ENCODE results near the gene C1orf146. TPM values are rescaled to one million over a fixed set of nuclear protein-coding genes. Genes with fewer than 3 reads are reported as not detected.

Gene C1orf146
- total RNA-seq, 4 donors from 2014 or later, result not detected

- no peak for TF ChIP-seq CTCF (IDR thresholded peaks at IDR 0.05; ENCODE audit: low read depth)
Measured at GRCh38 chr1:92273039-92273438, 55.3 kb downstream of the C1orf146 start.

GRCh38 chr1:92274939-92275338, 57.2 kb downstream of the C1orf146 start:
- no peak for TF ChIP-seq CTCF (IDR thresholded peaks at IDR 0.05; ENCODE audit: low read depth)

GRCh38 chr1:92276082-92276481, 58.4 kb downstream of the C1orf146 start:
- no peak for TF ChIP-seq CTCF (IDR thresholded peaks at IDR 0.05; ENCODE audit: low read depth)

GRCh38 chr1:92277105-92277723, 59.5 kb downstream of the C1orf146 start:
- no peak for TF ChIP-seq CTCF (IDR thresholded peaks at IDR 0.05; ENCODE audit: low read depth)

- TF ChIP-seq CTCF (IDR thresholded peaks at IDR 0.05; ENCODE audit: low read depth), result no peak
Measured at GRCh38 chr1:92291372-92291999, 73.8 kb downstream of the C1orf146 start.

Other genes starting within 250 kb of the C1orf146 start
- gene EPHX4, start 187.9 kb upstream of the C1orf146 start, total RNA-seq, result under 1 TPM in 1 of 4 donors, not detected in 3; 0.34 TPM
- gene SETSIP, start 142.5 kb upstream of the C1orf146 start, total RNA-seq, result not detected
- gene BTBD8, start 137.6 kb upstream of the C1orf146 start, total RNA-seq, result 10 to 100 TPM in 3 of 4 donors, 1 to 10 TPM in 1; 6.4 to 14.1 (median 12.9) TPM
- gene GLMN, start 81.1 kb downstream of the C1orf146 start, total RNA-seq, result 1 to 10 TPM; 6.4 to 8.6 (median 7.0) TPM
- 1 to 10 TPM; 3.8 to 9.2 (median 8.6) TPM for gene RPAP2, start 81.1 kb downstream of the C1orf146 start, total RNA-seq